Thoracic aorta (tissue), 2 donors: ENCODE results near the gene PAPOLA. TPM values are rescaled to one million over a fixed set of nuclear protein-coding genes. Genes with fewer than 3 reads are reported as not detected.

Source experiments
- ATAC-seq: fragments of 150-250 bp; one replicate; pipeline ENCODE4 v1.8.0; 2017; ENCODE audit warnings: low read depth; ENCODE audit not compliant: insufficient number of reproducible peaks, low FRiP score
- DNase-seq: peaks from one replicate; pipeline ENCODE4 v3.0.0-alpha.2; 2020; ENCODE audit warnings: low spot score
- H3K27ac ChIP-seq, 2 donors: fragments of 200-600 bp; sonication (generic); 1 replicate in 1 of 2; 2 replicates in 1 of 2; pipeline ENCODE4 v1.5.1; 2016; ENCODE audit warnings: mild to moderate bottlenecking in 2 of 2, moderate library complexity in 2 of 2
- H3K27me3 ChIP-seq: fragments of 200-600 bp; sonication (generic); replicated peaks from 2 replicates; pipeline ENCODE4 v1.6.0; 2016; ENCODE audit warnings: mild to moderate bottlenecking; ENCODE audit not compliant: insufficient read depth
- H3K36me3 ChIP-seq: fragments of 200-600 bp; sonication (generic); one replicate; pipeline ENCODE4 v1.5.1; 2016
- H3K4me1 ChIP-seq, 2 donors: fragments of 200-600 bp; sonication (generic); 1 replicate in 1 of 2; 2 replicates in 1 of 2; pipeline versions ENCODE4 v1.5.1 to v1.6.0; 2016; ENCODE audit warnings: low read depth in 2 of 2, mild to moderate bottlenecking in 1 of 2; ENCODE audit not compliant: control insufficient read depth in 1 of 2
- H3K4me3 ChIP-seq: fragments of 200-600 bp; sonication (generic); 2 replicates; pipeline ENCODE4 v1.5.1; 2016; ENCODE audit warnings: mild to moderate bottlenecking
- H3K9me3 ChIP-seq: fragments of 200-600 bp; sonication (generic); 2 replicates; pipeline ENCODE4 v1.5.1; 2016
- CTCF ChIP-seq: fragments of 200-600 bp; sonication (generic); IDR thresholded peaks from one replicate; pipeline ENCODE4 v1.5.1; 2019; ENCODE audit warnings: antibody characterized with exemption
- total RNA-seq, 2 donors: library from RNA; depleted of rRNA; stranded (reverse); fragments of >200 nt; gene quantifications; one replicate each; pipeline versions ENCODE4 v1.1.0 to v1.2.3, GENCODE V29; 2016

Gene PAPOLA
- total RNA-seq, 2 donors from 2014 or later = 81.9 to 152 TPM

- ATAC-seq (no peak), DNase-seq (no peak)
- no peaks in the 10 kb centered on the region for H3K27me3 ChIP-seq
- H3K9me3 ChIP-seq = no peaks in the 10 kb centered on the region
- TF ChIP-seq CTCF = no peak
- H3K4me1 ChIP-seq = no peaks in the 10 kb centered on the region
- no peaks in the 10 kb centered on the region for H3K36me3 ChIP-seq
- H3K27ac ChIP-seq = no peak overlapping the region
- no peak overlapping the region for H3K4me3 ChIP-seq
Observed at GRCh38 chr14:96481731-96482314, 20.4 kb upstream of the PAPOLA start.

GRCh38 chr14:96482986-96483385, 19.2 kb upstream of the PAPOLA start:
- Histone ChIP-seq H3K4me1 (no peaks in the 10 kb centered on the region), H3K36me3 (no peaks in the 10 kb centered on the region), H3K27ac (no peak overlapping the region), H3K4me3 (no peak overlapping the region), H3K9me3 (no peaks in the 10 kb centered on the region), H3K27me3 (no peaks in the 10 kb centered on the region)
- ATAC-seq (no peak), DNase-seq (no peak)
- no peak for TF ChIP-seq CTCF

- H3K27ac ChIP-seq = no peak overlapping the region
- no peaks in the 10 kb centered on the region for H3K27me3 ChIP-seq
- no peak overlapping the region for H3K4me3 ChIP-seq
- H3K36me3 ChIP-seq = no peaks in the 10 kb centered on the region
- no peaks in the 10 kb centered on the region for H3K4me1 ChIP-seq
- DNase-seq (no peak), ATAC-seq (no peak)
- H3K9me3 ChIP-seq = no peaks in the 10 kb centered on the region
- TF ChIP-seq CTCF = no peak
Observed at GRCh38 chr14:96484399-96484798, 17.8 kb upstream of the PAPOLA start.

GRCh38 chr14:96486705-96487104, 15.5 kb upstream of the PAPOLA start:
- Histone ChIP-seq H3K9me3 (no peaks in the 10 kb centered on the region), H3K4me3 (no peak overlapping the region), H3K4me1 (no peaks in the 10 kb centered on the region), H3K27ac (no peak overlapping the region), H3K36me3 (no peaks in the 10 kb centered on the region), H3K27me3 (no peaks in the 10 kb centered on the region)
- no peak for TF ChIP-seq CTCF
- no peak for ATAC-seq
- no peak for DNase-seq

- no peak for ATAC-seq
- H3K27ac ChIP-seq = no peak overlapping the region
- no peak for DNase-seq
- H3K9me3 ChIP-seq = no peaks in the 10 kb centered on the region
- H3K27me3 ChIP-seq = no peaks in the 10 kb centered on the region
- H3K4me3 ChIP-seq = no peak overlapping the region
- no peaks in the 10 kb centered on the region for H3K36me3 ChIP-seq
- H3K4me1 ChIP-seq = no peaks in the 10 kb centered on the region
- TF ChIP-seq CTCF = no peak
Observed at GRCh38 chr14:96489327-96489726, 12.9 kb upstream of the PAPOLA start.
